ENCODE data around the gene CLIP1. TPM values are rescaled to one million over a fixed set of nuclear protein-coding genes. Genes with fewer than 3 reads are reported as not detected.
"Not testable (repeated sequence)": the region's sequence is repeated elsewhere in the genome, so short reads cannot be mapped to it uniquely, and the experiment has no call there.

The CLIP1 gene
- total RNA-seq, 1 donor, result 103 TPM

DNA sequence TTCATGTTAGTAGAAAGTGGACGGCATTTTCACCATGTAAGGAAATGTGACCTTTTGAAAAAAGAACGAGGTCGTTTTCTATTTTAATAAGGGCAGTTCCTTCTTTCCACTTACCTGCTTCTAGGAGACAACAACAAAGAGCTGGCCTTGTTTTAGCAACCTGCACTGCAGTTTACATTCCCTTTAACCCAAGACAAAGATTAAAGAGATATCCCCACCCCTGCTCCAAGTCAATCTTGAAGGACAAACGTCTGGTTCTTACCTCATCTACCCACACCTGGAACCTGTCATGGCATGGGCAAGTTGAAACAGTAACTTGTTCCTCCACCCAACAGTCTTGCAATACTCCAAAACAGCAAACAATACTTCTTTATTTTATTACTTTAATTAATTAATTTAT, 45.5 kb upstream of the CLIP1 start:
- Histone ChIP-seq H3K27ac (ENCODE audit: low read depth, low read length) (no peak overlapping the region), H3K9me3 (ENCODE audit: low read depth, low read length) (no peaks in the 10 kb centered on the region), H3K4me2 (ENCODE audit: insufficient read depth, low read length) (no peak overlapping the region), H3K79me2 (ENCODE audit: insufficient read depth, low read length) (no peaks in the 10 kb centered on the region), H4K20me1 (ENCODE audit: insufficient read depth, low read length) (no peaks in the 10 kb centered on the region), H3K27me3 (ENCODE audit: insufficient read depth, low read length) (no peaks in the 10 kb centered on the region), H3K4me1 (ENCODE audit: insufficient read depth, low read length) (peaks cover 13% of the 10 kb centered on the region), H2AFZ (ENCODE audit: low read length) (no peak overlapping the region), H3K4me3 (ENCODE audit: insufficient read depth, low read length) (no peak overlapping the region), H3K36me3 (ENCODE audit: insufficient read depth, low read length) (peaks cover 10% of the 10 kb centered on the region)
- peak; percentile 36 for DNase-seq (ENCODE audit: insufficient read length, low spot score, missing footprints)
- no peak for TF ChIP-seq CTCF (IDR thresholded peaks at IDR 0.05; ENCODE audit: extremely low read depth, low read depth, low read length)

DNA sequence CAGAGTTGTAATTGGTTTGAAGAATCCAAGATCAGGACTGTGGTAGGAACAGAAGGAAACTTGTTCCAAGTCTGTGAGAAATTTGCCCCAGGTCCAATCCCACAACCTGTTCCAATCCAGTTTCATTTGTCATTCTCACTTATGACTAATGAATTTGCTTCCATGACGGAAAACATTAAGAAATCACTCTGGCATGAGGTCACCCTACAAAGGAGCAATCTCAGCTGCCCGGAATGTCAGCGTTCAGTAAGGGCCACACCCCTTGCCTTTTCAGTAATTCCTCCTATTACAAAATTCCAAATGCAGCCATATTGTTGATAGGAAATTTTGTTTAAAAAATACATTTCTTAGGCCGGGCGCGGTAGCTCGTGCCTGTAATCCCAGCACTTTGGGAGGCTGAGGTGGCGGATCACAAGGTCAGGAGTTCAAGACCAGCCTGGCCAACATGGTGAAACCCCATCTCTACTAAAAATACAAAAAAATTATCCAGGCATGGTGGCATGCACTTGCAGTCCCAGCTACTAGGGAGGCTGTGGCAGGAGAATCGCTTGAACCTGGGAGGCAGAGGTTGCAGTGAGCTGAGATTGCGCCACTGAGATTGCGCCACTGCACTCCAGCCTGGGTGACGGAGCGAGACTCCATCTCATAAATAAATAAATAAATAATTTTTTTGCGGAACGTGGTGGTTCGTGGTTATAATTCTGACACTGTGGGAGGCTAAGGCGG, 42.0 kb upstream of the CLIP1 start:
- H3K9me3 ChIP-seq (ENCODE audit: low read depth, low read length); H3K4me2 ChIP-seq (ENCODE audit: insufficient read depth, low read length): not testable (repeated sequence)
- peak overlapping the region; percentile 85 for H3K27ac ChIP-seq (ENCODE audit: low read depth, low read length)

GRCh38 chr12:122460641-122461040, 38.2 kb upstream of the CLIP1 start:
- TF ChIP-seq CTCF (IDR thresholded peaks at IDR 0.05; ENCODE audit: extremely low read depth, low read depth, low read length), result no peak

More for the DNA sequence above, 42.0 kb upstream of the CLIP1 start:
- DNase-seq (ENCODE audit: insufficient read length, low spot score, missing footprints), result peak; percentile 97
- H3K36me3 ChIP-seq (ENCODE audit: insufficient read depth, low read length); H3K4me3 ChIP-seq (ENCODE audit: insufficient read depth, low read length); H3K79me2 ChIP-seq (ENCODE audit: insufficient read depth, low read length); H3K27me3 ChIP-seq (ENCODE audit: insufficient read depth, low read length); H3K4me1 ChIP-seq (ENCODE audit: insufficient read depth, low read length); H4K20me1 ChIP-seq (ENCODE audit: insufficient read depth, low read length): not testable (repeated sequence)
- H2AFZ ChIP-seq (ENCODE audit: low read length), result peak overlapping the region; percentile 36

DNA sequence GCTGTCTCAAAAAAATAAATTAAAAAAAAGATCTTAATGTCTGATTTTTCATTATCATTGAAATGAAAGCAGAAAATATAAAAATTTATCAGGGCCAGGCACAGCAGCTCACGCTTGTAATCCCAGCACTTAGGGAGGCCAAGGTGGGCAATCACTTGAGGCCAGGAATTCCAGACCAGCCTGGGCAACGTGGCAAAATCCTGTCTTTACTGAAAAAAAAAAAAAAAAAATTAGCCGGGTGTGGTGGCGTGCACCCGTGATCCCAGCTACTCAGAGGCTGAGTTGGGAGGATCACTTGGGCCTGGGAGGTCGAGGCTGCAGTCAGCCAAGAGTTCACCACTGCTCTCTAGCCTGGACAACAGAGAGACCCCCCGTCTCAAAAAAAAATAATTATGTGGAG, 37.6 kb upstream of the CLIP1 start:
- no peaks in the 10 kb centered on the region for H3K79me2 ChIP-seq (ENCODE audit: insufficient read depth, low read length)
- H4K20me1 ChIP-seq (ENCODE audit: insufficient read depth, low read length), result no peaks in the 10 kb centered on the region
- H3K4me3 ChIP-seq (ENCODE audit: insufficient read depth, low read length), result no peak overlapping the region
- no peak overlapping the region for H3K27ac ChIP-seq (ENCODE audit: low read depth, low read length)
- H3K9me3 ChIP-seq (ENCODE audit: low read depth, low read length), result no peaks in the 10 kb centered on the region
- peaks cover 4% of the 10 kb centered on the region for H3K4me1 ChIP-seq (ENCODE audit: insufficient read depth, low read length)
- H3K27me3 ChIP-seq (ENCODE audit: insufficient read depth, low read length), result no peaks in the 10 kb centered on the region
- no peaks in the 10 kb centered on the region for H3K36me3 ChIP-seq (ENCODE audit: insufficient read depth, low read length)
- H3K4me2 ChIP-seq (ENCODE audit: insufficient read depth, low read length), result no peak overlapping the region
- no peak overlapping the region for H2AFZ ChIP-seq (ENCODE audit: low read length)
- DNase-seq (ENCODE audit: insufficient read length, low spot score, missing footprints), result no peak
- no peak for TF ChIP-seq CTCF (IDR thresholded peaks at IDR 0.05; ENCODE audit: extremely low read depth, low read depth, low read length)

More at GRCh38 chr12:122460641-122461040, 38.2 kb upstream of the CLIP1 start:
- DNase-seq (ENCODE audit: insufficient read length, low spot score, missing footprints), result peak; percentile 35
- H2AFZ ChIP-seq (ENCODE audit: low read length), result no peak overlapping the region
- H3K27ac ChIP-seq (ENCODE audit: low read depth, low read length), result no peak overlapping the region
- no peaks in the 10 kb centered on the region for H3K9me3 ChIP-seq (ENCODE audit: low read depth, low read length)
- no peaks in the 10 kb centered on the region for H3K79me2 ChIP-seq (ENCODE audit: insufficient read depth, low read length)
- no peaks in the 10 kb centered on the region for H4K20me1 ChIP-seq (ENCODE audit: insufficient read depth, low read length)
- no peaks in the 10 kb centered on the region for H3K27me3 ChIP-seq (ENCODE audit: insufficient read depth, low read length)
- H3K4me2 ChIP-seq (ENCODE audit: insufficient read depth, low read length), result no peak overlapping the region
- peaks cover 4% of the 10 kb centered on the region for H3K4me1 ChIP-seq (ENCODE audit: insufficient read depth, low read length)
- no peak overlapping the region for H3K4me3 ChIP-seq (ENCODE audit: insufficient read depth, low read length)
- H3K36me3 ChIP-seq (ENCODE audit: insufficient read depth, low read length), result no peaks in the 10 kb centered on the region

All from osteoblast (primary cell).